K562 (cell line): ENCODE data around the gene DIPK1A. TPM values are rescaled to one million over a fixed set of nuclear protein-coding genes. Genes with fewer than 3 reads are reported as not detected.

Experiments
- ARNT ChIP-seq, 2 experiments: fragments of 450-650 bp; IDR thresholded peaks; 2 replicates each; pipeline ENCODE4 v1.6.1; 2016; ENCODE audit warnings: mild to moderate bottlenecking in 1 of 2
- CBX3 ChIP-seq, 2 experiments: IDR thresholded peaks; 1 replicate in 1 of 2; 2 replicates in 1 of 2; pipeline ENCODE4 v1.6.1; 2012; ENCODE audit warnings: inconsistent platforms in 2 of 2, low read length in 2 of 2, borderline replicate concordance in 1 of 2, control low read depth in 1 of 2
- CREB1 ChIP-seq, 2 experiments: sonication (generic) in 1 of 2; formaldehyde crosslinking in 1 of 2; IDR thresholded peaks; 2 replicates each; pipeline versions ENCODE4 v1.6.1 to v1.8.0; 2012 to 2022; ENCODE audit warnings: inconsistent platforms in 1 of 2, mild to moderate bottlenecking in 1 of 2, missing genetic modification reagents in 1 of 2, moderate library complexity in 1 of 2
- EGR1 ChIP-seq: fragments of 450-650 bp; conservative IDR thresholded peaks from 2 replicates; pipeline ENCODE4 v1.6.1; 2017; ENCODE audit warnings: mild to moderate bottlenecking
- FOXM1 ChIP-seq, 2 experiments: fragments of 450-650 bp in 1 of 2; sonication (generic) in 1 of 2; formaldehyde crosslinking in 1 of 2; IDR thresholded peaks; 2 replicates each; pipeline versions ENCODE4 v1.6.1 to v1.9.0; 2017 to 2022; ENCODE audit warnings: low read depth in 2 of 2, mild to moderate bottlenecking in 2 of 2, missing genetic modification reagents in 1 of 2, moderate library complexity in 1 of 2
- HNRNPLL ChIP-seq: fragments of 200-400 bp; formaldehyde crosslinking; IDR thresholded peaks from 2 replicates; pipeline ENCODE4 v1.6.1; 2017; ENCODE audit warnings: low read length, low read depth, mild to moderate bottlenecking; ENCODE audit not compliant: poor library complexity, severe bottlenecking
- KDM1A ChIP-seq, 2 experiments: fragments of 450-650 bp; IDR thresholded peaks; 2 replicates each; pipeline ENCODE4 v1.6.1; 2016; ENCODE audit warnings: mild to moderate bottlenecking in 2 of 2
- MAFG ChIP-seq: fragments of 450-650 bp; conservative IDR thresholded peaks from 2 replicates; pipeline ENCODE4 v1.6.1; 2016; ENCODE audit warnings: missing genetic modification characterization, missing compliant biosample characterization
- NCOA6 ChIP-seq: fragments of 450-650 bp; IDR thresholded peaks from 2 replicates; pipeline ENCODE4 v1.6.1; 2017; ENCODE audit warnings: mild to moderate bottlenecking
- NCOR1 ChIP-seq: fragments of 450-650 bp; IDR thresholded peaks from 2 replicates; pipeline ENCODE4 v1.6.1; 2016; ENCODE audit warnings: mild to moderate bottlenecking, moderate library complexity
- NFXL1 ChIP-seq: fragments of 450-650 bp; formaldehyde crosslinking; IDR thresholded peaks from 2 replicates; pipeline ENCODE4 v1.4.0; 2021; ENCODE audit warnings: mild to moderate bottlenecking
- NR2C1 ChIP-seq, 2 experiments: fragments of 450-650 bp; IDR thresholded peaks; 2 replicates each; pipeline ENCODE4 v1.6.1; 2017; ENCODE audit warnings: mild to moderate bottlenecking in 2 of 2, antibody characterized with exemption in 1 of 2, inconsistent platforms in 1 of 2, missing compliant biosample characterization in 1 of 2, missing genetic modification characterization in 1 of 2
- RAD51 ChIP-seq: fragments of 450-650 bp; IDR thresholded peaks from 2 replicates; pipeline ENCODE4 v1.7.1; 2016; ENCODE audit warnings: low read depth, mild to moderate bottlenecking, borderline replicate concordance
- RCOR1 ChIP-seq, 2 experiments: IDR thresholded peaks; 2 replicates each; pipeline ENCODE4 v1.6.1; 2012; ENCODE audit warnings: low read depth in 2 of 2, low read length in 2 of 2, borderline replicate concordance in 1 of 2, improper control_type of control experiment in 1 of 2
- SMARCC2 ChIP-seq: fragments of 450-650 bp; IDR thresholded peaks from 2 replicates; pipeline ENCODE4 v1.6.1; 2017; ENCODE audit warnings: antibody characterized with exemption, moderate library complexity, mild to moderate bottlenecking, low read depth
- TAF9B ChIP-seq: fragments of 450-650 bp; IDR thresholded peaks from 2 replicates; pipeline ENCODE4 v1.6.1; 2018; ENCODE audit warnings: mild to moderate bottlenecking; ENCODE audit not compliant: partially characterized antibody
- TBP ChIP-seq: optimal IDR thresholded peaks from 2 replicates; pipeline ENCODE3; 2011; ENCODE audit warnings: low read depth, low read length, improper control_type of control experiment
- ZNF384 ChIP-seq: IDR thresholded peaks from 2 replicates; pipeline ENCODE4 v1.6.1; 2012; ENCODE audit warnings: low read depth, low read length, improper control_type of control experiment
- ZNF408 ChIP-seq: fragments of 250-450 bp; sonication (Bioruptor Pico); IDR thresholded peaks from 2 replicates; pipeline ENCODE4 v1.4.0; 2020; ENCODE audit warnings: low read depth, mild to moderate bottlenecking, moderate library complexity
- polyA plus RNA-seq, 8 experiments: library from polyadenylated mRNA; depleted of rRNA in 4 of 8; stranded (reverse) in 5 of 8; unstranded in 3 of 8; fragments of >200 nt; fragmentation: Nextera tagmentation in 2 of 8; fragmentation: Illumina TruSeq in 1 of 8; extraction: Ambion mirVana in 2 of 8; extraction: Trizol in 1 of 8; gene quantifications; 2 replicates each; pipeline versions ENCODE4 v1.2.1 to v1.2.3, GENCODE V29; 2011 to 2014; ENCODE audit warnings: inconsistent platforms in 1 of 8, missing spikeins in 1 of 8
- total RNA-seq, 7 experiments: library from RNA; depleted of rRNA in 6 of 7; stranded (reverse); fragments of >200 nt in 6 of 7; fragmentation: Illumina TruSeq in 2 of 7; extraction: Trizol in 2 of 7; gene quantifications; 2 replicates each; pipeline versions ENCODE4 v1.2.1 to v1.2.3, GENCODE V29; 2011 to 2021; ENCODE audit warnings: low replicate concordance in 1 of 7
- TF ChIP-seq, protein P1 (sequence below): fragments of 450-650 bp; formaldehyde crosslinking; conservative IDR thresholded peaks from 2 replicates; pipeline ENCODE4 v1.4.0; 2022; ENCODE audit warnings: mild to moderate bottlenecking, missing genetic modification characterization
- TF ChIP-seq, protein P2 (sequence below): fragments of 450-650 bp; IDR thresholded peaks from 2 replicates; pipeline ENCODE4 v1.6.1; 2018; ENCODE audit not compliant: partially characterized antibody
- TF ChIP-seq, protein P3 (sequence below): sonication (generic); IDR thresholded peaks from 2 replicates; pipeline ENCODE4 v1.6.1; 2016

DIPK1A gene
- total and polyA plus RNA-seq, 9 of the 15 experiments (the other 6 are each of a cell fraction or from before 2014, with no cell fraction given): 0.54 to 2.5 (median 1.3) TPM

DNA sequence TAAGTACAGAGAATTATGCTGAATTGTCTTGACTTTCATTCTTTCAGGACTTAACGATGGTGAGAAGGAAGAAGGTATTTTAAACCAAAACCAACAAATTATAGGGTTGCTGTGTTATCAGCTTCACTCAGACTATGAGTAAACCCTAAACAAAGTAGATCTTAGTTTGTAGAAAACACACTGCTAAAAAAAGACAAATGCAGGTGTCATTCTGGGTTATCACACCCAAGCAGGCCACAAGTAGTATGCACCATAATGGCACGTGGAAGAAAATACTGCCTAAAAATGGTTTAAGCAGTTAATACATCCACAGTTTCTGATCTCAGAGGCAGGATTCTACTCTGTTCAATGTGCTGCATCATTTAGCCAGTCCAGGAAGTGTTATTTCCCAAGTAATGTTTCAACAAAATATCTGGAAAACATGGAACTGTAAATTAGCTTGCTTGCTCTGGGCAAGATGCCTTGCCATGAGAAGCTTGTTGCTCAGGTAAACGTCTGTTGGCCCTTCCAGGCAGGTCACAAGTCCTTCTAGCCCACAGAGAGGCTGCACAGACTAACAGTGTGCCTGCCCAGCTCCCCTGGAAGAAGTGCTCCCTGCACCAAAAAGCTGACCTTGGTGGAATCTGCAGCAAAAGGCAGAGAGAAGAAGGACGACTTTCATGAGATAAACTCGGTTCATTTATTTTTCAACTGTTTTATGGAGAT lies 4.1 kb downstream of the DIPK1A start (continued):
- TF ChIP-seq FOXM1 (IDR thresholded peaks at IDR 0.05; ENCODE audit: low read depth) (peak; percentile 82), FOXM1 (CRISPR knock-in tag; IDR thresholded peaks at IDR 0.05; ENCODE audit: low read depth) (no peak), NFXL1 (CRISPR knock-in tag) (no peak), TAF9B (peak; percentile 20), SMARCC2 (peak; percentile 81), NR2C1 (IDR thresholded peaks at IDR 0.05) (no peak), NR2C1 (tag; IDR thresholded peaks at IDR 0.05) (peak; percentile 37; the same call in 1 of the 2 replicates), NCOA6 (0 out of 2 replicates have a peak, but pooled peaks have one; percentile 27), ZNF384 (peak; percentile 46), KDM1A (IDR thresholded peaks at IDR 0.05) (peak; percentile 96), MAFG (tag) (peak; percentile 40; the same call in 1 of the 2 replicates), CBX3 (IDR thresholded peaks at IDR 0.05; ENCODE audit: borderline replicate concordance in 1 of 2, low read length in 2 of 2) (peak in 1 of 2 experiments; percentile 60; a peak in 1 of 3 replicates), TBP (no peak), EGR1 (0 out of 2 replicates have a peak, but pooled peaks have one; percentile 8), RCOR1 (IDR thresholded peaks at IDR 0.05; ENCODE audit: borderline replicate concordance in 1 of 2, low read depth in 2 of 2, low read length in 2 of 2) (peak; percentile 61 to 90; a peak in 3 of 4 replicates), CREB1 (IDR thresholded peaks at IDR 0.05) (peak; percentile 41; the same call in 1 of the 2 replicates), CREB1 (CRISPR knock-in tag; IDR thresholded peaks at IDR 0.05) (no peak), ARNT (IDR thresholded peaks at IDR 0.05) (peak in 1 of 2 experiments; percentile 93; a peak in 2 of 4 replicates), RAD51 (peak; percentile 21; the same call in 1 of the 2 replicates), ZNF408 (CRISPR knock-in tag) (no peak), NCOR1 (peak; percentile 94), HNRNPLL (no peak)
- TF ChIP-seq, protein P1, sequence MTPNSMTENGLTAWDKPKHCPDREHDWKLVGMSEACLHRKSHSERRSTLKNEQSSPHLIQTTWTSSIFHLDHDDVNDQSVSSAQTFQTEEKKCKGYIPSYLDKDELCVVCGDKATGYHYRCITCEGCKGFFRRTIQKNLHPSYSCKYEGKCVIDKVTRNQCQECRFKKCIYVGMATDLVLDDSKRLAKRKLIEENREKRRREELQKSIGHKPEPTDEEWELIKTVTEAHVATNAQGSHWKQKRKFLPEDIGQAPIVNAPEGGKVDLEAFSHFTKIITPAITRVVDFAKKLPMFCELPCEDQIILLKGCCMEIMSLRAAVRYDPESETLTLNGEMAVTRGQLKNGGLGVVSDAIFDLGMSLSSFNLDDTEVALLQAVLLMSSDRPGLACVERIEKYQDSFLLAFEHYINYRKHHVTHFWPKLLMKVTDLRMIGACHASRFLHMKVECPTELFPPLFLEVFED (CRISPR knock-in tag): no peak
- TF ChIP-seq, protein P2, sequence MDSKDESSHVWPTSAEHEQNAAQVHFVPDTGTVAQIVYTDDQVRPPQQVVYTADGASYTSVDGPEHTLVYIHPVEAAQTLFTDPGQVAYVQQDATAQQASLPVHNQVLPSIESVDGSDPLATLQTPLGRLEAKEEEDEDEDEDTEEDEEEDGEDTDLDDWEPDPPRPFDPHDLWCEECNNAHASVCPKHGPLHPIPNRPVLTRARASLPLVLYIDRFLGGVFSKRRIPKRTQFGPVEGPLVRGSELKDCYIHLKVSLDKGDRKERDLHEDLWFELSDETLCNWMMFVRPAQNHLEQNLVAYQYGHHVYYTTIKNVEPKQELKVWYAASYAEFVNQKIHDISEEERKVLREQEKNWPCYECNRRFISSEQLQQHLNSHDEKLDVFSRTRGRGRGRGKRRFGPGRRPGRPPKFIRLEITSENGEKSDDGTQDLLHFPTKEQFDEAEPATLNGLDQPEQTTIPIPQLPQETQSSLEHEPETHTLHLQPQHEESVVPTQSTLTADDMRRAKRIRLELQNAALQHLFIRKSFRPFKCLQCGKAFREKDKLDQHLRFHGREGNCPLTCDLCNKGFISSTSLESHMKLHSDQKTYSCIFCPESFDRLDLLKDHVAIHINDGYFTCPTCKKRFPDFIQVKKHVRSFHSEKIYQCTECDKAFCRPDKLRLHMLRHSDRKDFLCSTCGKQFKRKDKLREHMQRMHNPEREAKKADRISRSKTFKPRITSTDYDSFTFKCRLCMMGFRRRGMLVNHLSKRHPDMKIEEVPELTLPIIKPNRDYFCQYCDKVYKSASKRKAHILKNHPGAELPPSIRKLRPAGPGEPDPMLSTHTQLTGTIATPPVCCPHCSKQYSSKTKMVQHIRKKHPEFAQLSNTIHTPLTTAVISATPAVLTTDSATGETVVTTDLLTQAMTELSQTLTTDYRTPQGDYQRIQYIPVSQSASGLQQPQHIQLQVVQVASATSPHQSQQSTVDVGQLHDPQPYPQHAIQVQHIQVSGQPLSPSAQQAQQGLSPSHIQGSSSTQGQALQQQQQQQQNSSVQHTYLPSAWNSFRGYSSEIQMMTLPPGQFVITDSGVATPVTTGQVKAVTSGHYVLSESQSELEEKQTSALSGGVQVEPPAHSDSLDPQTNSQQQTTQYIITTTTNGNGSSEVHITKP: peak; percentile 69
- TF ChIP-seq, protein P3, sequence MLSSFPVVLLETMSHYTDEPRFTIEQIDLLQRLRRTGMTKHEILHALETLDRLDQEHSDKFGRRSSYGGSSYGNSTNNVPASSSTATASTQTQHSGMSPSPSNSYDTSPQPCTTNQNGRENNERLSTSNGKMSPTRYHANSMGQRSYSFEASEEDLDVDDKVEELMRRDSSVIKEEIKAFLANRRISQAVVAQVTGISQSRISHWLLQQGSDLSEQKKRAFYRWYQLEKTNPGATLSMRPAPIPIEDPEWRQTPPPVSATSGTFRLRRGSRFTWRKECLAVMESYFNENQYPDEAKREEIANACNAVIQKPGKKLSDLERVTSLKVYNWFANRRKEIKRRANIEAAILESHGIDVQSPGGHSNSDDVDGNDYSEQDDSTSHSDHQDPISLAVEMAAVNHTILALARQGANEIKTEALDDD: peak; percentile 40; the same call in 1 of the 2 replicates
